MCF 10A (cell line): ENCODE results near the gene HLF. TPM values are rescaled to one million over a fixed set of nuclear protein-coding genes. Genes with fewer than 3 reads are reported as not detected.

Experiments used
- BruUV-seq: library from RNA; stranded (reverse); fragments of 400-500 nt; replicated peaks from 2 replicates; lab custom pipeline; 2021; lab: Mats Ljungman, UMichigan
- CTCF ChIA-PET: fragments of 300-600 bp; sonication (Branson Sonifier 250); formaldehyde crosslinking; extraction: SDS; loops from one replicate; lab custom pipeline; 2021; ENCODE audit warnings: antibody characterized with exemption, inconsistent platforms; lab: Yijun Ruan, JAX
- POLR2A ChIA-PET: fragments of 300-600, 350-650 bp; sonication (Branson Sonifier 250); formaldehyde crosslinking; extraction: SDS; loops from one replicate; lab custom pipeline; 2020; ENCODE audit warnings: antibody characterized with exemption, inconsistent platforms; lab: Yijun Ruan, JAX
- DNase-seq: peaks from one replicate; pipeline ENCODE4 v3.0.0-alpha.2; 2018; ENCODE audit not compliant: unreplicated experiment
- H3K27ac Mint-ChIP-seq: one replicate; pipeline ENCODE4 v1.8.0; 2022; ENCODE audit warnings: mild to moderate bottlenecking, low read depth, mixed read lengths; ENCODE audit not compliant: unreplicated experiment
- H3K27me3 Mint-ChIP-seq: one replicate; pipeline ENCODE4 v1.8.0; 2022; ENCODE audit warnings: mixed read lengths; ENCODE audit not compliant: insufficient read depth, unreplicated experiment
- H3K36me3 Mint-ChIP-seq: one replicate; pipeline ENCODE4 v1.8.0; 2022; ENCODE audit warnings: mild to moderate bottlenecking, moderate library complexity, mixed read lengths; ENCODE audit not compliant: insufficient read depth, unreplicated experiment
- H3K4me1 Mint-ChIP-seq: one replicate; pipeline ENCODE4 v1.8.0; 2022; ENCODE audit warnings: mixed read lengths; ENCODE audit not compliant: insufficient read depth, unreplicated experiment
- H3K4me3 Mint-ChIP-seq: one replicate; pipeline ENCODE4 v1.8.0; 2022; ENCODE audit warnings: mild to moderate bottlenecking, moderate library complexity, mixed read lengths; ENCODE audit not compliant: unreplicated experiment
- H3K9me3 Mint-ChIP-seq: one replicate; pipeline ENCODE4 v1.8.0; 2022; ENCODE audit warnings: mixed read lengths; ENCODE audit not compliant: unreplicated experiment
- CTCF ChIP-seq: fragments of 200-600 bp; IDR thresholded peaks from one replicate; pipeline ENCODE4 v1.8.0; 2022; ENCODE audit warnings: antibody characterized with exemption, mild to moderate bottlenecking; ENCODE audit not compliant: unreplicated experiment
- intact Hi-C: fragments of 100-400 bp; cut with micrococcal nuclease; formaldehyde crosslinking; loops from 2 replicates; pipeline ENCODE4 v1.14.1; 2022
- total RNA-seq: library from RNA; stranded (reverse); gene quantifications from 2 replicates; pipeline ENCODE4 v1.2.3, GENCODE V29; 2022

The HLF gene
- total RNA-seq, 1 experiment from 2014 or later, result 0.23 TPM

- TF ChIP-seq CTCF, result no peak
- POLR2A ChIA-PET, result no interaction called here
- intact Hi-C loops, result no loop called here
Observed at GRCh38 chr17:55368706-55369105, 103.9 kb downstream of the HLF start.

More at GRCh38 chr17:55368706-55369105, 103.9 kb downstream of the HLF start:
- Mint-ChIP-seq H3K9me3 (peaks cover 8% of the 10 kb centered on the region), H3K36me3 (no peaks in the 10 kb centered on the region), H3K4me3 (no peak overlapping the region), H3K27me3 (no peaks in the 10 kb centered on the region), H3K4me1 (no peaks in the 10 kb centered on the region), H3K27ac (no peak overlapping the region)
- CTCF ChIA-PET, result no interaction called here
- no TSS peak for BruUV-seq
- no peak for DNase-seq

Other genes starting within 250 kb of the HLF start
- 4.5 and 5.9 TPM in 2 replicates for gene MMD, start 156.9 kb downstream of the HLF start, total RNA-seq
- gene SMIM36, start 246.5 kb downstream of the HLF start, total RNA-seq, result not detected in 2 replicates